Bronchial epithelial cell (primary cell): ENCODE results near the gene SIL1. TPM values are rescaled to one million over a fixed set of nuclear protein-coding genes. Genes with fewer than 3 reads are reported as not detected.
A peak's percentile ranks its signal among the peaks of the same experiment; 100 is the strongest.

Experiments used
- DNase-seq: peaks from one replicate; pipeline ENCODE4 v3.0.0-alpha.2; 2010; ENCODE audit warnings: low read depth
- FAIRE-seq: peaks from 2 replicates; lab custom pipeline; 2011; peaks lifted over from hg19 to GRCh38; lab: Jason Lieb, UNC
- H3K27me3 ChIP-seq: 2 replicates; pipeline ENCODE4 v1.5.1; 2011; ENCODE audit warnings: low read length; ENCODE audit not compliant: control insufficient read depth, insufficient read depth
- H3K36me3 ChIP-seq: 2 replicates; pipeline ENCODE4 v1.5.1; 2011; ENCODE audit warnings: low read length; ENCODE audit not compliant: control insufficient read depth, insufficient read depth
- H3K4me3 ChIP-seq: 2 replicates; pipeline ENCODE4 v1.5.1; 2011; ENCODE audit warnings: mild to moderate bottlenecking, low read depth, low read length, control low read depth
- CTCF ChIP-seq: IDR thresholded peaks from 2 replicates; pipeline ENCODE4 v1.5.1; 2011; ENCODE audit warnings: mild to moderate bottlenecking, moderate library complexity, low read length, control low read depth, inconsistent platforms; ENCODE audit not compliant: insufficient read depth, severe bottlenecking
- total RNA-seq: library from RNA; depleted of rRNA; stranded (reverse); fragments of >200 nt; gene quantifications from 2 replicates; pipeline ENCODE4 v1.2.1, GENCODE V29; 2014

SIL1 gene
- total RNA-seq, 1 donor from 2014 or later = 85.3 TPM

GRCh38 chr5:138972230-138972629 lies 225.9 kb downstream of the SIL1 start:
- FAIRE-seq = no peak
- no peaks in the 10 kb centered on the region for H3K27me3 ChIP-seq
- TF ChIP-seq CTCF = no peak
- H3K4me3 ChIP-seq = no peak overlapping the region
- DNase-seq = no peak
- H3K36me3 ChIP-seq = peaks cover 2% of the 10 kb centered on the region

- H3K27me3 ChIP-seq = no peaks in the 10 kb centered on the region
- no peak overlapping the region for H3K4me3 ChIP-seq
- no peak for TF ChIP-seq CTCF
- DNase-seq = no peak
- FAIRE-seq = no peak
- H3K36me3 ChIP-seq = peaks cover 2% of the 10 kb centered on the region
These were observed 228.7 kb downstream of the SIL1 start for GRCh38 chr5:138969323-138970002.

DNA sequence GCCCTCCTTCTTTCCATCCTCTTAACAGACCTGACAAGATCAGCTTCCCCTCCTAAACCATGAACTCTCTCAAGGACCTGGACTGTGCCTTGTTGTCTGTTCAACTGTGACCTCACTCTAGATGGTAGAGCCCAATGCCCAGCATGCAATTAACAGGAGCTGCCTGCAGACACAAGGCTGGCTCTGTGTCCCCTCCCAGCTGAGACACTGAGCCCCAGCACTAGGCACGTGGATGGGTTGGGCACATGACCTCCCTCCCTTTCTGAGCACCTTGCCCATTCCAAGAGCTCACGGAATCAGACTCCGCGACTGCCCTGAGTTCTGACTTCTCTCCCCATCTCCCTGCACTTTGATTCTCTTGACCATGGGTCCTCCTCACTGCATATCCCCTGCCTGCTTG lies 229.6 kb downstream of the SIL1 start:
- no peaks in the 10 kb centered on the region for H3K27me3 ChIP-seq
- no peak overlapping the region for H3K4me3 ChIP-seq
- TF ChIP-seq CTCF = no peak
- DNase-seq (no peak), FAIRE-seq (peak; percentile 52)
- H3K36me3 ChIP-seq = peaks cover 2% of the 10 kb centered on the region

DNA sequence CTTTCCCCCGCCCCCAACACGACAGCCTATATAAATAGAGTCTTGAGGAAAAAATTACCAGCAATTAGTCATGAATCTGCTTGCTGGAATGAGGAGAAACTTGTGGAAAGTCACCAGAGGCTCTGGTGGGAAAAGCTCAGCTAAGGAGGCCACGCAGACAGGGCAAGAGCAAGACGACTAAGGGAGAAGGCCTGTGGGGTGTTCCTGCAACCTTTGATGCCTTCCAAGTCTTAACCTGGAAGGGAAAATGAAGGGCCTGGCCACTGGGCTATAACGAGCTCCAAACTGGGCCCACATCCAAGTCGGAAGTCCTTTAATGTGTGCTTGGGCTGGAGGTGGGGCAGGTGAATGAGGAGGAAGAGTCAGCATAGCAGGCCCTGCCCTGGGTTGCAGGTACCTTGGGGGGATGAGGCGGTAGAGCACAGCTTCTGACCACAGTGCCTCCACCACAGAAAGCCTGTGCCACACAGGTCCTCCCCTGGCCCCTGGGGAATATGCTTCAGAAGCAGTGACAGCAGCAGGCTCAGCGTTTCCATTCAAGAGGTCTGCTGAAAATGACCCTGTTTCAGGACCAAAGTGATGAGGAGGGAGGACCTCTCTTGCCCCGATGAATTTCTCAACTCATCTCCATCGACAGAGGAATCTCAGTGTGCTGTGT lies 230.2 kb downstream of the SIL1 start:
- DNase-seq = no peak
- no peaks in the 10 kb centered on the region for H3K27me3 ChIP-seq
- no peak overlapping the region for H3K4me3 ChIP-seq
- peaks cover 2% of the 10 kb centered on the region for H3K36me3 ChIP-seq
- no peak for TF ChIP-seq CTCF
- FAIRE-seq = no peak

- FAIRE-seq (peak; percentile 79), DNase-seq (peak; percentile 19)
- TF ChIP-seq CTCF = no peak
These were observed 231.8 kb downstream of the SIL1 start for GRCh38 chr5:138966236-138966985.

More at GRCh38 chr5:138966236-138966985, 231.8 kb downstream of the SIL1 start:
- Histone ChIP-seq H3K4me3 (no peak overlapping the region), H3K36me3 (no peaks in the 10 kb centered on the region), H3K27me3 (no peaks in the 10 kb centered on the region)
